Rectal smooth muscle tissue (tissue), 1 donor: ENCODE measurements around the gene OAS1.
"Not testable (repeated sequence)": the region's sequence is repeated elsewhere in the genome, so short reads cannot be mapped to it uniquely, and the experiment has no call there.

ENCODE experiments used
- H3K27ac ChIP-seq: one replicate; pipeline ENCODE4 v1.7.0; 2013; ENCODE audit warnings: low read depth, low read length, inconsistent platforms
- H3K27me3 ChIP-seq: one replicate; pipeline ENCODE4 v1.7.0; 2013; ENCODE audit warnings: low read length; ENCODE audit not compliant: control insufficient read depth, insufficient read depth
- H3K36me3 ChIP-seq: one replicate; pipeline ENCODE4 v1.7.0; 2013; ENCODE audit warnings: low read length; ENCODE audit not compliant: control insufficient read depth, insufficient read depth
- H3K4me1 ChIP-seq: one replicate; pipeline ENCODE4 v1.7.0; 2013; ENCODE audit warnings: low read length; ENCODE audit not compliant: control insufficient read depth, insufficient read depth
- H3K4me3 ChIP-seq: one replicate; pipeline ENCODE4 v1.7.0; 2013; ENCODE audit warnings: low read length
- H3K9ac ChIP-seq: one replicate; pipeline ENCODE4 v1.7.0; 2013; ENCODE audit warnings: low read length

Gene OAS1

DNA sequence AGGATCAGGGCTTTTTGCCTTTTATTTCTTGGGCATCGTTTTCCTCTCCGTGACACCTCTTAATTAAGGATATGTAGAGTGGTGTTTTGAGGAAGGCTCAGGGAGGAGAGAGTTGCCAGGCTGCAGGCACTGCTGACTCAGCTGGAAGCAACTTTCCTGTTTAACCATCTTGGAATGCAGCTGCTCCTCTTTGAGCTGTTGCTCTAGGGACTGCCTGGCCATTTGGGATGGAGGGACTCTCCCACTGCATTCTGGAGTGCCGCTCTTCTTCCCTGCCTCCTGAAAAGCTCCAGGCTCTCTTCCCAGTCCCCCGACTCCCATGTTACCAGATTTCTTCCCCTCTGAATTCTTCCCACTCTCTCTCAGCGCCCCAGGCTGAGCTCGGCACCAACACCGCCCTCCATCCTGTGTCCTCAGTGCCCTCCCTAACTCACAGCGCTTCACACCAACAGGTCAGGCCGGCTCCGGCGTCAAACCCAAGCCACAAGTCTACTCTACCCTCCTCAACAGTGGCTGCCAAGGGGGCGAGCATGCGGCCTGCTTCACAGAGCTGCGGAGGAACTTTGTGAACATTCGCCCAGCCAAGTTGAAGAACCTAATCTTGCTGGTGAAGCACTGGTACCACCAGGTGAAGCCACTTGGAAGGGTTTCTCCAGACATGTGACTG, 37.4 kb downstream of the OAS1 start:
- H3K4me1 ChIP-seq = no peaks in the 10 kb centered on the region
- no peak overlapping the region for H3K9ac ChIP-seq
- H3K27ac ChIP-seq = no peak overlapping the region
- no peak overlapping the region for H3K4me3 ChIP-seq
- no peaks in the 10 kb centered on the region for H3K27me3 ChIP-seq
- peaks cover 15% of the 10 kb centered on the region for H3K36me3 ChIP-seq

DNA sequence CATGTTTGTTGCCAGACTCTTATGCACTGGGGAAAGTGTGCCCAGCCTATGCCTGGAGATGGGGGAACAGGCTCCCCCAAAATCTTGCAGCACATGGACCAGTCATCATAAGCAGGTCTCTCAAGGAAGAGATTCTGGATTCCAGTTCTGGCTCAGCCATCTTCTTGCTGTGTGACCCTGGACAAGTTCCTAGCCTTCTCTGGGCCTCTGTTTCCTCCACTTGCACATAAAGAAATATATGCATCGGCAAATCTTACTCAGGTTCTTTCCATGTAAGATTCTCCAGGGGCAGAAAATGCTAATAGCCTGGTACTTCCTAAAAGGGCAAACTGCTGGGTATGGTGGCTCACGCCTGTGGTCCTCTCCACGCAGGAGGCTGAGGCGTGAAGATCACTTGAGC, 38.8 kb downstream of the OAS1 start:
- Histone ChIP-seq H3K27ac (no peak overlapping the region), H3K9ac (no peak overlapping the region), H3K4me3 (no peak overlapping the region), H3K27me3 (no peaks in the 10 kb centered on the region), H3K4me1 (no peaks in the 10 kb centered on the region), H3K36me3 (peaks cover 15% of the 10 kb centered on the region)

DNA sequence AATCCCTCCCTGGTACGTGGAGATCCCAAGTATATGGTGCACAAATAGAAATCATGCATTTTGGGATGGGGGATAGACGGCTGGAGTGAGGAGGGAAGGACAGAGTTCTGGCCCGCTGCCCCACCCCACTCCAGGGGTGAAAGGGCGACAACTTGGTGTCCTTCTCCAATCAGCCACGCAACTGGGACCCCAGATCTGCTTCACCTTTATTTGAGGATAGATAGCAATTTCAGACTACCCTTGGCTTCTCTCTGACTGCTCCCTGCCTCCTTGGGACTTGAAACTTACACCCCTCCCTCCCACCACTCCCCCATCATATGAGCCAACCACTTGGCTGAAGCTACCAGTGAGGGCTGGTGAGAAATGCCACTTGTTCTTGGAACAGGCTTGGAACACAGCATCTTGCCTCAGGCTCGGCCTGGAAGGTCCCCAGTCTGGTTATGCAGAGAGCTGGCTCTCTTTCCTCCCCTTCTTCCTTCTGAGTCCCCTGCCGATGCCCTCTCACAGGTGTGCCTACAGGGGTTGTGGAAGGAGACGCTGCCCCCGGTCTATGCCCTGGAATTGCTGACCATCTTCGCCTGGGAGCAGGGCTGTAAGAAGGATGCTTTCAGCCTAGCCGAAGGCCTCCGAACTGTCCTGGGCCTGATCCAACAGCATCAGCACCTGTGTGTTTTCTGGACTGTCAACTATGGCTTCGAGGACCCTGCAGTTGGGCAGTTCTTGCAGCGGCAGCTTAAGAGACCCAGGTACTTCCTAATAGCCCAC, 39.7 kb downstream of the OAS1 start:
- H3K9ac ChIP-seq = no peak overlapping the region
- no peaks in the 10 kb centered on the region for H3K27me3 ChIP-seq
- H3K27ac ChIP-seq = no peak overlapping the region
- no peaks in the 10 kb centered on the region for H3K4me1 ChIP-seq
- peaks cover 15% of the 10 kb centered on the region for H3K36me3 ChIP-seq
- H3K4me3 ChIP-seq = no peak overlapping the region

DNA sequence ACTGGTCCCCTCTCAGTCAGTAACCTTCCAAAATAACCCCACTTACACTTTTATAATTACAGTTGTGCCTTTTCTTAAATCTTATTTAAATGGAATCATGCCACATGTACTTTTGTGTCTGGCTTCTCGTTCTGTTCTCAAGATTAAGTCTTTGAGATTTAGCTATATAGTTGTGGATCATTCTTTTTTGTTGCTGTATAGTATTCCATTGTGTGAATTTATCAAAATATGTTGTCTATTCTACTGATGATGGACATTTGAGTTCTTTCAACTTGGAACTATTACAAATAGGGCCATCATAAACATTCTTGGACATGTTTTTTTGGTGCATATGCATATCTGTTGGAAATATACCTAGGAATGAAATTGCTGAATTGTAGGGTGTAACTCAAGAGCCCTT, 40.6 kb downstream of the OAS1 start:
- Histone ChIP-seq H3K4me3 (no peak overlapping the region), H3K27me3 (no peaks in the 10 kb centered on the region), H3K4me1 (no peaks in the 10 kb centered on the region), H3K9ac (no peak overlapping the region), H3K36me3 (peaks cover 15% of the 10 kb centered on the region), H3K27ac (no peak overlapping the region)

DNA sequence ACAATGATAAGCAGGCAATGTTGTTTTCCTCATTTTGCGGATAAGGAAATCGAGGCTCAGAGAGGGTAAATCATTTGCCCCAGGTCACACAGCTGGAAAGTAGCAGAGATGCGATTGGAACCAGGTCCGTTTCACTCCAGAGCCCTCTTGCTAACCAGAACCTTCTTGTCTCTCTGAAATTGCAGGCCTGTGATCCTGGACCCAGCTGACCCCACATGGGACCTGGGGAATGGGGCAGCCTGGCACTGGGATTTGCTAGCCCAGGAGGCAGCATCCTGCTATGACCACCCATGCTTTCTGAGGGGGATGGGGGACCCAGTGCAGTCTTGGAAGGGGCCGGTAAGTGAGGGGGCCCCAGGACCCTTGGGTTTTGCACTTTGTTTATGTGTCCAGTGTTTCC, 41.0 kb downstream of the OAS1 start:
- Histone ChIP-seq H3K36me3 (peaks cover 15% of the 10 kb centered on the region), H3K9ac (no peak overlapping the region), H3K27me3 (no peaks in the 10 kb centered on the region), H3K4me3 (no peak overlapping the region), H3K4me1 (no peaks in the 10 kb centered on the region), H3K27ac (no peak overlapping the region)

DNA sequence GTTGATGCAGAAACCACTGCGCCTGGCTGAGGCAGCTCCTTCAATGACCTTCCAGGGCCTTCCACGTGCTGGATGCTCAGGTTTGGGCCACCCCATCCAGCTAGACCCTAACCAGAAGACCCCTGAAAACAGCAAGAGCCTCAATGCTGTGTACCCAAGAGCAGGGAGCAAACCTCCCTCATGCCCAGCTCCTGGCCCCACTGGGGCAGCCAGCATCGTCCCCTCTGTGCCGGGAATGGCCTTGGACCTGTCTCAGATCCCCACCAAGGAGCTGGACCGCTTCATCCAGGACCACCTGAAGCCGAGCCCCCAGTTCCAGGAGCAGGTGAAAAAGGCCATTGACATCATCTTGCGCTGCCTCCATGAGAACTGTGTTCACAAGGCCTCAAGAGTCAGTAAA, 42.0 kb downstream of the OAS1 start:
- Histone ChIP-seq H3K4me3 (no peak overlapping the region), H3K27me3 (no peaks in the 10 kb centered on the region), H3K4me1 (no peaks in the 10 kb centered on the region), H3K9ac (no peak overlapping the region), H3K36me3 (peaks cover 15% of the 10 kb centered on the region), H3K27ac (no peak overlapping the region)

DNA sequence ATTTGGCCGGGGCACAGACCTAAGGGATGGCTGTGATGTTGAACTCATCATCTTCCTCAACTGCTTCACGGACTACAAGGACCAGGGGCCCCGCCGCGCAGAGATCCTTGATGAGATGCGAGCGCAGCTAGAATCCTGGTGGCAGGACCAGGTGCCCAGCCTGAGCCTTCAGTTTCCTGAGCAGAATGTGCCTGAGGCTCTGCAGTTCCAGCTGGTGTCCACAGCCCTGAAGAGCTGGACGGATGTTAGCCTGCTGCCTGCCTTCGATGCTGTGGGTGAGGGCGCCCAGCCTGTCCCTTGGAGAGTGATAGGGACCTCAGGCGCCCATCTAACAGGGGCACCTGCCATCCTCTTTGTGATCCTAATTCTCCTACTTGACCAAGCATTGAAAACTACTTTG, 43.9 kb downstream of the OAS1 start:
- no peaks in the 10 kb centered on the region for H3K4me1 ChIP-seq
- no peaks in the 10 kb centered on the region for H3K27me3 ChIP-seq
- no peak overlapping the region for H3K4me3 ChIP-seq
- peaks cover 5% of the 10 kb centered on the region for H3K36me3 ChIP-seq
- no peak overlapping the region for H3K9ac ChIP-seq
- no peak overlapping the region for H3K27ac ChIP-seq

DNA sequence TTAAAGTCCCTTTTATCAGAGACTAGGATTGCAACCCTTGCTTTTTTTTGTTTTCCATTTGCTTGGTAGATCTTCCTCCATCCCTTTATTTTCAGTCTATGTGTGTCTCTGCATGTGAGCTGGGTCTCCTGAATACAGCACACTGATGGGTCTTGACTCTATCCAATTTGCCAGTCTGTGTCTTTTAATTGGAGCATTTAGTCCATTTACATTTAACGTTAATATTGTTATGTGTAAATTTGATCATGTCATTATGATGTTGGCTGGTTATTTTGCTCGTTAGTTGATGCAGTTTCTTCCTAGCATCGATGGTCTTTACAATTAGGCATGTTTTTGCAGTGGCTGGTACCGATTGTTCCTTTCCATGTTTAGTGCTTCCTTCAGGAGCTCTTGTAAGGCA, 50.4 kb downstream of the OAS1 start:
- not testable (repeated sequence) for H3K36me3 ChIP-seq, H3K9ac ChIP-seq, H3K4me3 ChIP-seq, H3K27me3 ChIP-seq, H3K4me1 ChIP-seq, H3K27ac ChIP-seq

DNA sequence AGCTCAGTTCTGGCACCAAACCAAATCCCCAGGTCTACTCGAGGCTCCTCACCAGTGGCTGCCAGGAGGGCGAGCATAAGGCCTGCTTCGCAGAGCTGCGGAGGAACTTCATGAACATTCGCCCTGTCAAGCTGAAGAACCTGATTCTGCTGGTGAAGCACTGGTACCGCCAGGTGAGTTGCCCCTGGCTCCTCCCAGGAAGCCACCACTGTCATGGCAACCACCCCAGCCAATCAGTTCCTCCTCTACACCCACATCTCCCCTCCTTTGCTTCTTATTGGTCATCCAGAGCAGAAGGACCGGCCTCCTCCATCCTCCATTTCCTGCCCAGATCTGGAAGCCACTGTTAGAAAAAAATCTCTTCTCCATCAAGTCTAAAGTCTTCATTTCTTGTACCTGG, 54.3 kb downstream of the OAS1 start:
- Histone ChIP-seq H3K4me1 (no peaks in the 10 kb centered on the region), H3K4me3 (no peak overlapping the region), H3K36me3 (peaks cover 12% of the 10 kb centered on the region), H3K27me3 (no peaks in the 10 kb centered on the region), H3K9ac (no peak overlapping the region), H3K27ac (no peak overlapping the region)

DNA sequence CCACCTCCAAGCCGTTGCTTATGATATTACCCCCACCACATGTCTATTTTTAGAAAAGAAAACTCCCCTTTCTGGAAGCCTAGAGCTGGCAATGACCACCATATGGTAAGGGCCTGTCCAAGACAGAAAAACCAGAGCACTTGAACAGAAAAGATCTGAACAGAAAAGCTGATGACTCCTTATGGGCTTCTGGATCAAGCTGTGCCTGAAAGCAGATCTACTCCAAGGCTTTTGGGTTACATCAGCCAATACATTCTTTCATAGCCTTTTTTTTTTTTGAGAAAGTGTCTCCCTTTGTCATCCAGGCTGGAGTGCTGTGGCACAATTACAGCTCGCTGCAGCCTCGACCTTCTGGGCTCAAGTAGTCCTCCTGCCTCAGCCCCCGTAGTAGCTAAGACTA, 54.8 kb downstream of the OAS1 start:
- H3K27ac ChIP-seq = no peak overlapping the region
- peaks cover 12% of the 10 kb centered on the region for H3K36me3 ChIP-seq
- H3K4me1 ChIP-seq = no peaks in the 10 kb centered on the region
- no peak overlapping the region for H3K9ac ChIP-seq
- no peak overlapping the region for H3K4me3 ChIP-seq
- H3K27me3 ChIP-seq = no peaks in the 10 kb centered on the region

DNA sequence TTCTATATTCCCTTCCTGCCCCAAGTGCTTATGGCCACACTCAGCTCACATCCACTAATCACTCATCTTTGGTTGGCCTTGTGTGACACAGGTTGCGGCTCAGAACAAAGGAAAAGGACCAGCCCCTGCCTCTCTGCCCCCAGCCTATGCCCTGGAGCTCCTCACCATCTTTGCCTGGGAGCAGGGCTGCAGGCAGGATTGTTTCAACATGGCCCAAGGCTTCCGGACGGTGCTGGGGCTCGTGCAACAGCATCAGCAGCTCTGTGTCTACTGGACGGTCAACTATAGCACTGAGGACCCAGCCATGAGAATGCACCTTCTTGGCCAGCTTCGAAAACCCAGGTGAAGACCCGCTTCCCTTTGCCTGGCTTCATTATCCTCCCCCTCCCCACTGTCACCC, 55.8 kb downstream of the OAS1 start:
- Histone ChIP-seq H3K27me3 (no peaks in the 10 kb centered on the region), H3K4me1 (no peaks in the 10 kb centered on the region), H3K4me3 (no peak overlapping the region), H3K27ac (no peak overlapping the region), H3K36me3 (peaks cover 15% of the 10 kb centered on the region), H3K9ac (no peak overlapping the region)

DNA sequence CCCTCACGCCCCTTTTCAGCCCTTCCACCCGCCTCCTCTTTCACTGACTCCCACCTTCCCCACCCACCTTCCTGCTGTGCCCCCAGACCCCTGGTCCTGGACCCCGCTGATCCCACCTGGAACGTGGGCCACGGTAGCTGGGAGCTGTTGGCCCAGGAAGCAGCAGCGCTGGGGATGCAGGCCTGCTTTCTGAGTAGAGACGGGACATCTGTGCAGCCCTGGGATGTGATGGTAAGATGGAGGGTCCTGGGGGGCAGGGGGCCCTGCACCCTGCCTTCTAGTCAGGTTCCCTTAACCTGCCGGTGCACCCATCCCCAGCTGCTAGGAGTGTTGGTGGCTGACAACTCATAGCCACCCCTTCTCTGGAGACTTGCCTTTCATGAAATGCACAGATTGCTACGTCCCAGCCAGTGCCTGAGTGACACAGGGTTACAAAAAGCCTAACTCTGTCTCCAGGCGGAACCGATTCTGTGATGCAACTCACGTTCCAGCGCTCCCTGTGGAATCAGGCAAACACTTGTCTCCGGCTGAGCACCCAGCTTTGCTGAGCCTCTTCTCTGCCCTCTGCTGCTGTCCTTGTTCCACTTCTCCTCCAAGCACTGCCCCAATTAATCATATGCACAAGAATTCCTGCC, 56.6 kb downstream of the OAS1 start:
- H3K36me3 ChIP-seq = peaks cover 19% of the 10 kb centered on the region

More for the DNA sequence above, 56.6 kb downstream of the OAS1 start:
- Histone ChIP-seq H3K27me3 (no peaks in the 10 kb centered on the region), H3K4me1 (no peaks in the 10 kb centered on the region), H3K9ac (no peak overlapping the region), H3K4me3 (no peak overlapping the region), H3K27ac (no peak overlapping the region)
